ENCODE measurements around the gene ZNF791. TPM values are rescaled to one million over a fixed set of nuclear protein-coding genes. Genes with fewer than 3 reads are reported as not detected.
A peak's percentile ranks its signal among the peaks of the same experiment; 100 is the strongest.

The ZNF791 gene
- total and polyA plus RNA-seq, 2 of the 13 experiments (the other 11 are each of a cell fraction or from before 2014, with no cell fraction given): 12.8 to 17.4 TPM

DNA sequence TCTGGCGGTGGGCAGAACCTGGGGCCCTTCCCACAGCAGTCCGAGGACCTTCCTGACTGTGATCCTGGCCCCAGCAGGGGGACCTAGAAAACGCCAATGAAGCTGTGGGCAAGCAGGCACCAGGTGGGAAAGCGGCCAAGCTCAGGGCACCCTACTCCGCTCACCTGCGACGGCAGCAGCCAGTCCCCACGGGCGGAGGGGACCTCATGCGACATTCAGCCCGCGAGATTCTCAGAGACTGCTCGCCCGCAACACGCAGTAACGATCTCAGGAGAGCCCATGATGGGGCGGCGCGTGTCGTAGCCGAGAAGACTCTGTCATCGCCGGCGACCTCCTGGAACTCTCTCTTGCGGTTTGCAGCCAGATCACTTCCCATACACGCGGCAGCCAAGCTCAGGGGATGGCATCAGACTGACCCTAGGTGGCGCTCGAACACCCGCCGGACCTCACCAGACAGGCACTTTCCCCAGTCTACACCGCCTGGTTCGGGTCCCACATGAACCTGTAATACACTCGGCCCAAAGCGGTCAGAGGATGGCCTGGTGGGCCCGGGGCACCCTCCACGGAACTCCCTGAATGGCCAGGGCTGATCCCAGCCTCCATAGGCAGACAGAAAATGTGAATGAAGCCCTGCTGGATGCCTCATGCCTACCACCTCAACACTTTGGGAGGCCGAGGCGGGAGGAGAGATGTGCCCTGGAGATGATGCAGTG is 29.3 kb downstream of the ZNF791 start (continued):
- TF ChIP-seq ARID5B (CRISPR knock-in tag; IDR thresholded peaks at IDR 0.05): peak; percentile 11; the same call in 1 of the 2 replicates
- peak; percentile 50; the same call in 1 of the 2 replicates for TF ChIP-seq ELF3 (CRISPR knock-in tag; IDR thresholded peaks at IDR 0.05)
- no peak for TF ChIP-seq JUN (CRISPR knock-in tag; IDR thresholded peaks at IDR 0.05)
- peak; percentile 59; the same call in 1 of the 2 replicates for TF ChIP-seq ZNF761 (CRISPR knock-in tag; conservative IDR thresholded peaks at IDR 0.05)
- peak; percentile 68 for TF ChIP-seq SKI (IDR thresholded peaks at IDR 0.05; ENCODE audit: partially characterized antibody)
- TF ChIP-seq IKZF4 (CRISPR knock-in tag; IDR thresholded peaks at IDR 0.05; ENCODE audit: borderline replicate concordance, low read depth, not compliant biosample characterization): peak; percentile 57
- TF ChIP-seq ZNF333 (CRISPR knock-in tag; IDR thresholded peaks at IDR 0.05; ENCODE audit: borderline replicate concordance): 0 out of 2 replicates have a peak, but pooled peaks have one; percentile 49
- TF ChIP-seq, protein P1, sequence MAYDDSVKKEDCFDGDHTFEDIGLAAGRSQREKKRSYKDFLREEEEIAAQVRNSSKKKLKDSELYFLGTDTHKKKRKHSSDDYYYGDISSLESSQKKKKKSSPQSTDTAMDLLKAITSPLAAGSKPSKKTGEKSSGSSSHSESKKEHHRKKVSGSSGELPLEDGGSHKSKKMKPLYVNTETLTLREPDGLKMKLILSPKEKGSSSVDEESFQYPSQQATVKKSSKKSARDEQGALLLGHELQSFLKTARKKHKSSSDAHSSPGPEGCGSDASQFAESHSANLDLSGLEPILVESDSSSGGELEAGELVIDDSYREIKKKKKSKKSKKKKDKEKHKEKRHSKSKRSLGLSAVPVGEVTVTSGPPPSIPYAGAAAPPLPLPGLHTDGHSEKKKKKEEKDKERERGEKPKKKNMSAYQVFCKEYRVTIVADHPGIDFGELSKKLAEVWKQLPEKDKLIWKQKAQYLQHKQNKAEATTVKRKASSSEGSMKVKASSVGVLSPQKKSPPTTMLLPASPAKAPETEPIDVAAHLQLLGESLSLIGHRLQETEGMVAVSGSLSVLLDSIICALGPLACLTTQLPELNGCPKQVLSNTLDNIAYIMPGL (CRISPR knock-in tag; IDR thresholded peaks at IDR 0.05; ENCODE audit: borderline replicate concordance in 1 of 2, low read depth in 1 of 2): peak; percentile 90 to 91
- TF ChIP-seq NR2C2 (CRISPR knock-in tag; IDR thresholded peaks at IDR 0.05; ENCODE audit: borderline replicate concordance): peak; percentile 29; the same call in 1 of the 2 replicates
- peak; percentile 61; the same call in 1 of the 2 replicates for TF ChIP-seq MIER3 (CRISPR knock-in tag; IDR thresholded peaks at IDR 0.05; ENCODE audit: borderline replicate concordance)
- TF ChIP-seq HMGXB3 (CRISPR knock-in tag; IDR thresholded peaks at IDR 0.05; ENCODE audit: borderline replicate concordance): peak; percentile 35; the same call in 1 of the 2 replicates
- peak; percentile 62; the same call in 1 of the 2 replicates for TF ChIP-seq MYC (CRISPR knock-in tag; IDR thresholded peaks at IDR 0.05; ENCODE audit: borderline replicate concordance)
- 0 out of 2 replicates have a peak, but pooled peaks have one; percentile 4 for TF ChIP-seq HIVEP1 (CRISPR knock-in tag; IDR thresholded peaks at IDR 0.05)
- TF ChIP-seq, protein P2, sequence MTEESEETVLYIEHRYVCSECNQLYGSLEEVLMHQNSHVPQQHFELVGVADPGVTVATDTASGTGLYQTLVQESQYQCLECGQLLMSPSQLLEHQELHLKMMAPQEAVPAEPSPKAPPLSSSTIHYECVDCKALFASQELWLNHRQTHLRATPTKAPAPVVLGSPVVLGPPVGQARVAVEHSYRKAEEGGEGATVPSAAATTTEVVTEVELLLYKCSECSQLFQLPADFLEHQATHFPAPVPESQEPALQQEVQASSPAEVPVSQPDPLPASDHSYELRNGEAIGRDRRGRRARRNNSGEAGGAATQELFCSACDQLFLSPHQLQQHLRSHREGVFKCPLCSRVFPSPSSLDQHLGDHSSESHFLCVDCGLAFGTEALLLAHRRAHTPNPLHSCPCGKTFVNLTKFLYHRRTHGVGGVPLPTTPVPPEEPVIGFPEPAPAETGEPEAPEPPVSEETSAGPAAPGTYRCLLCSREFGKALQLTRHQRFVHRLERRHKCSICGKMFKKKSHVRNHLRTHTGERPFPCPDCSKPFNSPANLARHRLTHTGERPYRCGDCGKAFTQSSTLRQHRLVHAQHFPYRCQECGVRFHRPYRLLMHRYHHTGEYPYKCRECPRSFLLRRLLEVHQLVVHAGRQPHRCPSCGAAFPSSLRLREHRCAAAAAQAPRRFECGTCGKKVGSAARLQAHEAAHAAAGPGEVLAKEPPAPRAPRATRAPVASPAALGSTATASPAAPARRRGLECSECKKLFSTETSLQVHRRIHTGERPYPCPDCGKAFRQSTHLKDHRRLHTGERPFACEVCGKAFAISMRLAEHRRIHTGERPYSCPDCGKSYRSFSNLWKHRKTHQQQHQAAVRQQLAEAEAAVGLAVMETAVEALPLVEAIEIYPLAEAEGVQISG (CRISPR knock-in tag; IDR thresholded peaks at IDR 0.05): peak; percentile 30; the same call in 1 of the 2 replicates
